GM19397 (cell line): ENCODE results near the gene HLA-DQB2.
"Not testable (repeated sequence)": the region's sequence is repeated elsewhere in the genome, so short reads cannot be mapped to it uniquely, and the experiment has no call there.

Source experiments
- ATAC-seq: cut with Tn5 transposase; IDR thresholded peaks from one replicate; pipeline ENCODE4 v1.9.1; 2021; ENCODE audit warnings: mild to moderate bottlenecking, moderate library complexity; ENCODE audit not compliant: unreplicated experiment

HLA-DQB2 gene

GRCh38 chr6:32752580-32752979, 10.8 kb downstream of the HLA-DQB2 start:
- no peak for ATAC-seq

DNA sequence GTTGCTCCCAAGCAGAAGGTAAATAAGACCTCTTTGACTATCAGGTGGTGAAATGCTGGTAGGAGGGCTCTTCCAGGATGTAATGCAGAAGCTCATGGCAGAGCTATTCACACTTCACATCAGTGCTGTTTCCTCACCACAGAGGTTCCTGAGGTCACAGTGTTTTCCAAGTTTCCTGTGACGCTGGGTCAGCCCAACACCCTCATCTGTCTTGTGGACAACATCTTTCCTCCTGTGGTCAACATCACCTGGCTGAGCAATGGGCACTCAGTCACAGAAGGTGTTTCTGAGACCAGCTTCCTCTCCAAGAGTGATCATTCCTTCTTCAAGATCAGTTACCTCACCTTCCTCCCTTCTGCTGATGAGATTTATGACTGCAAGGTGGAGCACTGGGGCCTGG, 17.7 kb downstream of the HLA-DQB2 start:
- ATAC-seq = not testable (repeated sequence)

GRCh38 chr6:32744776-32745175, 18.6 kb downstream of the HLA-DQB2 start:
- ATAC-seq = no peak

DNA sequence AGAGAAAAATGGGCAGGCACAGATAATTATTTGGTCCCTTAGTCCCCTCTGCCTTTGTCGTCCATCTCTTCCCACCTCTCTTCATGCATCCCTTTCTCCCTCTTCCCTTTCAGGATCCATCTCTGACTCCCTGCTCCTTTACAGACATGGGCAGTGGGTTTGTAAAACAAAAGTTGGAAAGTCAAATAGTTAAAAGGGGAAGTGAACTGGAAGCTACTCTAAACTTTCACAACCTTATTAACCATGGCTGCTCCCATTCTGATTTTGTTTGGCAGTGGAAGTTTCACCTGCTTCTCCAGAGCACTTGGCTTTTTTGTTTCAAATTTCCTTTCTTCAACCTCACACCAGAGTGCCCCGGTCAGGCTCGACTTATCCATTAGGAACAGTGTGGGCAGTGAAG, 21.0 kb downstream of the HLA-DQB2 start:
- no peak for ATAC-seq

GRCh38 chr6:32741031-32741960, 22.0 kb downstream of the HLA-DQB2 start, which contains the start of gene HLA-DQA2:
TSS of gene HLA-DQA2 (plus strand) at chr6:32741391. CDS start at chr6:32741444, 53 bp downstream.
- ATAC-seq = no peak

DNA sequence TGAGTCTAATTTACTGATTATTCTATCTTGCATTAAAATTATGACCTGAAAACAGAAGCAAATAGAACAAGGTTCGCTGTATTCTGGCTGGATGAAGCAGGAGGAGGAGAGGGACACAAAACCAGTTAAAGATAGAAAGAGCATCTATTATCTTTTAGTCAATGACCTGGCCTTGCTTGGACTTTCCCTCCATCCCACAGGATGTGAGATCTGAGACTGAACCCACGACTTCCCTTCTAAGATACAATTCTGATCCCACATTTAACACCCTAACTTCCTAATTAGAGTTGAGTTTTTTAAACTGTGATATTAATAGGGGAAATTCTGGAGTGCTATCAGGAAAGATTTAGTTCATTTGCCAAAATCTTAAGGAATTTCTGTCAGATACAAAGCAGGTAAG, 25.2 kb downstream of the HLA-DQB2 start:
- ATAC-seq = no peak

- ATAC-seq = no peak
These were observed 44.5 kb downstream of the HLA-DQB2 start for GRCh38 chr6:32718879-32719278.

DNA sequence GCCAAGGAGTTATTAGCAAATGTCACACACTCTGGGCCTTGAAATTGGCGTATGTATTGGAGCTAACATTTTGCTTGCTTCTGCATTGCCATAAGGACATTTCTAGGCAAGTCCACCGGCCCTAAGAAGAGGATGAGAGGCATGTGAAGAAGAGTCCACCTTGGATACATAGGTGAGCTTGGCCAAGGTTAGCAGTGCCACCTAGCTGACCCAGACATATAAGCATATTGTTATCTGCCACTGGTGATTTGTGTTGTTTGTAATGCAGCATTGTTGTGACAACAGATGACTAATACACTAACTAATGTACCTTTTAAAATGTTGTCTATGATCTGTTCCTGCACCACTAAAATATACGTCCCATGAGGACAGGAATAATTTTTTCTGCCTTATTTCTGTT, 46.9 kb downstream of the HLA-DQB2 start:
- no peak for ATAC-seq

DNA sequence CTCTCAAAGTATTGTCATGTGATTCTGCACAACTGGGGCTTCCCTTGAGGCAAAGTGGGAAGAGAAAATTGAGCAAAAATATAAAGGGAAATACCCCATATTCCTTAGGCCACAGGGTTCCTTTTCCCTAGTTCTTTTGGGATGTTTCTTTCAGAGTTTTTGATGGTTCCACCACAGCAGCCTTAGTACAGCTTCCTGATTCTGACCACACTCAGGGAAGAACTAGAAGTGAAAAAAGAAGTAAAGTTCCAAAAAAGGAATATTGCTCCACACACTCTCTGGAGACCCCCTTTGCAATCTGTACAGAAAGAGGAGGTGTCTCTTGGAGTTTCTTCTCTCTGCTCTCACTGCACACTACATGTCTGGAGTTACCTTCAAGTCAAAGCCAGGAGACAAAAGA, 50.1 kb downstream of the HLA-DQB2 start:
- no peak for ATAC-seq

GRCh38 chr6:32709625-32710024, 53.7 kb downstream of the HLA-DQB2 start:
- ATAC-seq = no peak
